ENCODE measurements around the gene LYAR.
"Not testable (repeated sequence)": the region's sequence is repeated elsewhere in the genome, so short reads cannot be mapped to it uniquely, and the experiment has no call there.

The LYAR gene

DNA sequence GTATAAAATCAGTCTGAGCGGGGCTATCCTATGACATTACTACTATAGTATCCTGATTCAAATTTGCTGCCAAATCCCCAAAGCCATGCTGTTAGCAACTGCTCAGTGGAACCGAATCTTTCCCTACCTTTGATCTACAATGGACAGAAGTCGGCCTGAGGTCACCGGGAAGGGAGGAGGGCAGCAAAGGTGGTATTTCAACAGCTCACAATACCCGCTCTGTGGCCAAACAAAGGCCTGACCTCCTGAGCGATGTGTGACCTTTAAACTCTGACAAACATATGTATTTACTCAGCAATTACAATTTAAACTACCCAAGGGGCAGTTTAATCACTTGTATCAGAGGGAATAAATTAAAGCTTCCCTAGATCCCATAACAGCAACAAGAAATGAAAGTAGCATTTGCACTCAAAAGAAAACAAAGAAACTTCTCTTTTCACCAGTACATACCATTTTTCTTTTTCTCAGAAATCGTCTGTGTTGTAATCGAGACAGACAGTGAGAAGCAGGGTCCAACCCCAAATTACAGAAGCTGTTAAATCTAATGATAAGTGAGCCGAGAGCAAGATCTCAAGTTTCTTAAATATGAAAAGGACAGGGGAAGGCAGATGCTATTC is 30.4 kb downstream of the LYAR start:
- DNase-seq (ENCODE audit: low spot score) = no peak

DNA sequence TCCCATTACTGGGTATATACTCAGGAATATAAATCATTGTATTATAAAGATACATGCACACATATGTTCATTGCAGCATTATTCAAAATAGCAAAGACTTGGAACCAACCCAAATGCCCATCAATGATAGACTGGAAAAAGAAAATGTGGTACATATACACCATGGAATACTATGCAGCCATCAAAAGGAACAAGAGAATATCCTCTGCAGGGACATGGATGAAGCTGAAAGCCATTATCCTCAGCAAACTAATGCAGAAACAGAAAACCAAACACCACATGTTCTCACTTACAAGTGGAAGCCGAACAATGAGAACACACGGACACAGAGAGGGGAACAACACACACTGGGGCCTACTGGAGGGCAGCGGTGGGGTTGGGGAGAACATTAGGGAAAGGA is 32.2 kb downstream of the LYAR start:
- DNase-seq (ENCODE audit: low spot score) = not testable (repeated sequence)

DNA sequence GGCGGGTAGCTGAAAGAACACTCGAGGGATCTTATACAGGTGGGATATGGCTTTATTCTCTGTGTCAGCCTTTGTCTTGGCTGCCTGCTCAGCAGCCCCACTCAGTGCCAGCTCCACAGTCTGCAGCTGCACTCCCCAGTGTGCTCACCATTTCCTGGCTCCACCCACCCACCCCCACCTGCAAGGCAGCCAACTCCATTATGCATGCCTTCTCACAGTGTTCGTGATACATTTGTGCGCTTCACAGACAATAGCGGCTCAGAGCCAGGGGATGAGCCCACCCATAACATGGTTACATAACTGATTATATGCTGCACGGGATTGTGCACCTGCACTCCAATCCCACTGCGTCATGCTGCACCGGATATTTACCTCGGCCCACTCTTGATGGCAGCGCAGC is 33.2 kb downstream of the LYAR start:
- DNase-seq (ENCODE audit: low spot score) = no peak

DNA sequence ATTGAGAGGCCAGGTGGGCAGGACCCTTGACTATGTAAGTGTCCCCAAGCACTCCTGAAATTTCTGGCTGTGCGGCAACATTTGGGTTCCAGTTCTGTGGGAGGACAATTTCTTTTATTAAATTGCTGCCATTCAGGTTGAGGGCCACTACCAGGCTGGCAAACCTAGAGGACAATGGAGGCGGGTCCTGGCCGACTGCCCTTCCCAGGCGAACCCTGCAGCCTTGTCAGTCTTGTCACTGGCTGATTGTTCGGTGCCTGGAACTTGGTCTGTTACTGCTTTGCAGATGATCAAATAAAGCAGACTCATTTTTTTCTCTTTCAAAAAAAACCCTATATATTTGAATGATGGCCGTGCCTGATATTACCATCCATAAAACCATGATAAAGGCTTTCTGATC is 35.3 kb downstream of the LYAR start:
- DNase-seq (ENCODE audit: low spot score) = no peak

DNA sequence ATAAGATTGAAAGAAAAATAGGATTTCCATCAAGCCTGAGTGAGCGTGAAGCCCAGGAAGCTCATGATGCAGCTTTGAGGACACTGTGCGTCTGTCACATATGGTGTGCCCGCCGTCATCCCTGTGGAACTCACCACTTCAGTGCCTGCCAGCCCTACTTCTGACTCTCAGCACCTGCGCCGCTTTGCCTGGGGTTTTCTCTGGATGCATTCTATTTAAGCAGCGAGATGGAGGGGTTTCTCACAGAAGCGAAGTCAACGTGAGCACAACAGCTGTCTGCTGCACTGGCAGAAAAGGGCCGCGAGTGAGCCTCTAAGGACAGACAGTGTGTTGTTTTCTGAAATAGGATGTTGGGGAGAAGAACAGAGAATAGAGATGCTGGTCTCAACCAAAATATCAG is 35.8 kb downstream of the LYAR start:
- DNase-seq (ENCODE audit: low spot score) = no peak

DNA sequence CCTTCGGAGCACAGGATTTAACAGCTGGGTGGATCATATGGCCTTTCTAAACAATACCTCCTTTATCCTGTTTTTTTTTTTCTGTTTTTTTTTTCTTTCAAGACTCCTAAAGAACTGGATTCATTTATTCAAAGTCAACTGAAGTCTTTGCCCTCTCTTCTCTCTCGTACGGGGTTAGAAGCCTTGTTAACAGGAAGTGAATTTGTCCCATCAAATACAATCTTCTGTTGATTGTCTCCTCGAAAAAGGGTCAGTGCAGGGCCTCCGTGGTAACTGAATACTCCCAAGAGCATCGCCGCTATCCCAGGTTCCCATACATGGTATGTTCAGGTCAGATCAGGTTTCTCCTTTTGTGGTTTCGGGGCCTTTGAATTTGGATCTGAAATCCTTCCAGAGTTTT is 40.1 kb downstream of the LYAR start:
- DNase-seq (ENCODE audit: low spot score) = no peak

DNA sequence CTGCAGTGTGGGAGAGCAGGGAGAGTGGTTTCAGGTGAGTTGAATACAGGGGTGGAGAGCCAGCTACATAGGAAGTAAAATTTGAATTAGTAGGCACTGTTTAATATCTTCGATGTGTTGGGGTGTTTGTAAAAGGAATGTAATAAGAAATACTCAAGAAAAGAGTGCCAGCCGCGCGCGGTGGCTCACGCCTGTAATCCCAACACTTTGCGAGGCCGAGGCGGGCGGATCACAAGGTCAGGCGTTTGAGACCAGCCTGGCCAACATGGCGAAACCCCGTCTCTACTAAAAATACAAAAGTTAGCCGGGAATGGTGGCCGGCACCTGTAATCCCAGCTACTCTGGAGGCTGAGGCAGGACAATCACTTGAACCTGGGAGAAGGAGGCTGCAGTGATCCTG is 40.6 kb downstream of the LYAR start:
- not testable (repeated sequence) for DNase-seq (ENCODE audit: low spot score)

DNA sequence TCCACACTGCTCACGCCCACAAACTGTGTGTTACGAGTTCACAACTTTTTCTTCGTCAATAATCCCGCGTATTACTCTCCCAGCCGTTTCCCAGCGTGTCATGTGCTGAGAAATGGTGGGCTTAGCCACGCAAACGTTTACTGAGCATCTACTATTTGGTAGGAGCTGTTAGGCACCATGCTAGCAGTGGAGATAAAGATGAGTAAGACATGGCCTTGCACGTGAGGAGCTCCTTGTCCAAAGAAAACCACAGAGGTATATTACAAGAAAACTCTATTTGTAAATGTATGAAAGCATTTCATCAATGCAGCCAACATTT is 41.1 kb downstream of the LYAR start:
- no peak for DNase-seq (ENCODE audit: low spot score)

DNA sequence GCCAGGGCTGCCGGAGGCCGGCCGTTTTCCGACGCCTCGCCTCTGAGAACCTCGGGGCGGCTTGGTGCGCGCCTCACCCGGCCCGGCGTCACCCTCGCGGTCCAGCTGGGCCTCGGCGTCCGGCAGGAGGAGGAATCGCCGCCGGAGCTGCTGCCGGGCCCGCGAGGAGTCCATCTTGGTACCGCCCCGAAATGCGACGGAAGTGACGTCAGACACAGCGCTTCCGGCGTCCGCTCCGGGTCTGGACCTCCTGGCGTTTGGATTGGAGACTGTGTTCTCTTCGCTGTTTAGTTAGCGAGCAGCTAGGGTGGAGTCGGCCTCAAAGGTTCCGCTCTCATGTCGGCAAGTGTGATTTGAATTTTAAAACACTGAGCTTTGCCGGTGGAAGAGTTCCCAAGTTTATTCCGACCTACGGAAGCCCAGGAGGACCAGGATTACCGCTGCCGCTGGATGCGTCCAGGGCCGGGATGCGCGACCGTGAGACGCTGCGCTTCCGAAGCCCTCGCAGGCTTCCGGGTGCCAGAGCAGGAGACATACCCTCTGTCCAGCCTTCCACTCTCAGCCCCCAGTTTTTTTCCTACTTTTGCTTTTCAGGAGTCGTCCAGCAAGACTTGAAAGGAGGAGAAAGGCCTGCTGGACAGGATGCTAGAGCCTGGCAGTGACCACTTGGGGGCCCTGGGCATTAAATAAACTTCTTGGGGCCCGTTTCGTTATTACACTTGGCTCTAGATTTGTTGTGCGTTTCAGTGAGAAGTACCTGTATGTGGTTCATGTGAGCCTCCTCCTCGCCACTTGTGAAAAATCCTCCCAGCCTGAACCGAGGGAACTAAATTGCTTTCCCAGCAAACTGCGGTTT is 41.7 kb downstream of the LYAR start, which contains the start of gene TMEM128:
Gene TMEM128, minus strand, starts transcription at position 195 of the 856 bp plus-strand sequence. Its CDS starts 21 bp downstream, at position 174.
- DNase-seq (ENCODE audit: low spot score) = peak; percentile 93

DNA sequence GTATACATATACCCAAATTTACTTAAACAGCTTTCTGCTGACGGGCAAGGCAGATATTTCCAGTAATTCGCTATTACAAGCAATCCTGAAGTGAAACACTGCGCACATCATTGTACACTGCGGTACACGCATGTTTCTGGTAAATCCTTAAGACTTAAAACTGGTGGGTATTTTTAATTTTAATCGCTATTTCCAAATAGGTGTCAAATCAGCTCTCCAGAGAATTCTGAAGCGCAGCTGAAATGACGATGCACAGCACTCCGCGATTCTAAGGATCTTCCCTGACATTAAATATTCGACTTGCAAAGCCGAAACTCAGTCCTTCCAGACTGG is 42.3 kb downstream of the LYAR start:
- DNase-seq (ENCODE audit: low spot score) = no peak

DNA sequence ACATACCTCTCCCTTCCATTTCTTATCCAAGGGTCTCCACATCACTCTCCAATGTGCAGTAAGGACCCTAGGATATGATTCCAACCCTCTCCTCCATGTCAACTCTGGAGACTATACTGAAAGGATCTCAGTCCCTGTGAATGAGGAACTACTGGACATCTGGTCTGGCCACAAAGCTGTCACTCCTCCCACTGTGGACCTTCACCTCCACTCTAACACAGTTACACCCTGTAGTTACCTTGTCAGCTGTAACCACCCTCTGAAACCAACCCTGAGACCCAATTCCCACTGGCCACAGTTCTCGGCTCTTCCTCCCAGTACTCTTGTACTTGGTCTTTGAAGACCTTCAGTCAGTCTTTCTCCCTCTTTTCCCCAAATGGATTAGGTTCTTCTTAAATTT is 44.8 kb downstream of the LYAR start:
- DNase-seq (ENCODE audit: low spot score) = no peak

DNA sequence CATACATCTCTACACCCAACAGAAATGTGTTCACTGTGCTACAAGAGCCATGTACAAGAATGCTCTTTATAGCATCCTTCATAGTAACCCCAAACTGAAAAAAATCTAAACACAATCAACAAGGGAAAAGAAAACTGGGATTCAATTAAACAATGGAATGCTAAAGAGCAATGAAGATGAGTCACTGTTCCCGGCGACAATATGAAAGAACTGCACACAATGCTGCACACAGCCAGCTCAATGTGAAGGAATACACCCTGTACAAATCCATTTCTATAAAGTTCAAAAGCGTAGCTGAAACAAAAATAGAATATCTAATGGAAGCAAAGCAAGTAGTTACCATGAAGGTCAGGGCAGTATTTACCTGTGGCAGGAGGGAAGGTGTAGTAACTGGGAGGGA is 50.4 kb downstream of the LYAR start:
- DNase-seq (ENCODE audit: low spot score) = not testable (repeated sequence)

DNA sequence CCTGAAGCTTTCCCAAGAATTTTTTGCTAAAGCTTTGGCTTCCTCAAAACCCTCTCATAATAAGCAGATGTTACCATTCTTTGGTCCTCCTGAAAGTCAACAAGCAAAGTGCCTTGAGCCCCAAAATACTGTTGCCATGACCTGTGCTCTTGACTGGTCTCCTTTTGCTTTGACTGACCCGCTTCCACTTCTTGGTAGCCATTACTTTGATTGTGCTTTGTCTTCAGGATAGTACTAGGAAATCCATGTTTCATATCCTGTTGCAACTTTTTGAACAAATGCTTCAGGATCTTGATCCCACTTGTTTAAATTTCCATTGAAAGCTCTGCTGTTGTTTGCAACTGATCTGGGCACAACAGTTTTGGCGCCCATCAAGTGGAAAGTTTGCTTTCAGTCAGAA is 56.3 kb downstream of the LYAR start:
- no peak for DNase-seq (ENCODE audit: low spot score)

DNA sequence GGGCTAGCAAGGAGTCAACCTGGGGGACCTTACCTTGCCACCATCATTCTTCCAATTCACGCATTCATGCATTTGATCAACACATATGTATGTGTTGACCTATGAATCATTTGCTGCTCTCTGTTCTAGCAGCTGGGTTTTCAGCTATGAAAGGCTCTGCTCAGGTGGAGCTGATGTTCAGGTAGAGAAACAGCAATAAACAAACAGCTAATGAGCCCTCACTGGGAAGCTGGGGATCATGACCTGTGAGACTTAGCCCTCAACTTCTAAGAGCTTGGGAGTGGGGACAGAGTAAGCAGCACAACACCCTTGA is 61.6 kb downstream of the LYAR start:
- DNase-seq (ENCODE audit: low spot score) = no peak

DNA sequence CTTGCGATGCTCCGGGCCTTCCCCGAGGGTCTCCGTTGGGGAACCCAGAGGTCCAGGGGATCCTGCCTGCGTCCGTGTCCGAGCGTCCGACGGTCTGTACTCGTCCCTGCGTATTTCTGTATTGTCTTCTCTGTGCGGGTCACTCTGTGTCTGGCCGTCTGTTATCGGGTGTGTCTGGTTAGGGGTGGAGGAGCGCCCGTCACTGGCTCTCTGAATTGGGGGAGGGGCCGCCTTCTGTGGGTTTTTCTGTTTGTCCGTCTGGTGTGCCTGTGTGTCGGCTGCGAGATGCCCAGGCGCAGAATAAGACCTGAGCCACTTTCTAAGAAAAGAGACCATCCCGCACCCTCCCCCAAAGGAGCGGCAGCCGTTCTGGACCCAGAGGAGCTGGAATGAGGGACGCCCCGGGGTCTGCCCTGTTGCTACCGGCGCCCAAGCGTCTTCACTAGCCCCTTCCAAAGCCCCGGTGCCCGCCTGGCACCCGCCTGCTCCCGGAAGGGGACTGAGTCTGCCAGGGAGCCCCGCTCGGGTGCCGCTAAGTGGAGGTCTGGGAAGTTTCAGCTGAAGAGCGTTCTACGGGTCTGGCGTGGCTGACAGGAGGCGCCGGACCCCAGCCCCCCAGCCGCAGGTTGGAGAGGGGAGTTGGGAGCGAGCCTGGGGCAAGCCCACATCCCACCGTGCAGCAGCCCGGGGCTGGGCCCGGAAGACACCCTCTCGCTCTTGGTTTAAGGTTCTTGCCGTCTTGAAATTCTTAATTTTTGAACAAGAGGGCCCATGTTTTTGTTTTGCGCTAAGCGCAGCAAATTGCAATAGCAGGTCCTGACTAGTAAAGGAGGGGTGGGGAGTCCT is 62.2 kb downstream of the LYAR start:
- DNase-seq (ENCODE audit: low spot score) = no peak

DNA sequence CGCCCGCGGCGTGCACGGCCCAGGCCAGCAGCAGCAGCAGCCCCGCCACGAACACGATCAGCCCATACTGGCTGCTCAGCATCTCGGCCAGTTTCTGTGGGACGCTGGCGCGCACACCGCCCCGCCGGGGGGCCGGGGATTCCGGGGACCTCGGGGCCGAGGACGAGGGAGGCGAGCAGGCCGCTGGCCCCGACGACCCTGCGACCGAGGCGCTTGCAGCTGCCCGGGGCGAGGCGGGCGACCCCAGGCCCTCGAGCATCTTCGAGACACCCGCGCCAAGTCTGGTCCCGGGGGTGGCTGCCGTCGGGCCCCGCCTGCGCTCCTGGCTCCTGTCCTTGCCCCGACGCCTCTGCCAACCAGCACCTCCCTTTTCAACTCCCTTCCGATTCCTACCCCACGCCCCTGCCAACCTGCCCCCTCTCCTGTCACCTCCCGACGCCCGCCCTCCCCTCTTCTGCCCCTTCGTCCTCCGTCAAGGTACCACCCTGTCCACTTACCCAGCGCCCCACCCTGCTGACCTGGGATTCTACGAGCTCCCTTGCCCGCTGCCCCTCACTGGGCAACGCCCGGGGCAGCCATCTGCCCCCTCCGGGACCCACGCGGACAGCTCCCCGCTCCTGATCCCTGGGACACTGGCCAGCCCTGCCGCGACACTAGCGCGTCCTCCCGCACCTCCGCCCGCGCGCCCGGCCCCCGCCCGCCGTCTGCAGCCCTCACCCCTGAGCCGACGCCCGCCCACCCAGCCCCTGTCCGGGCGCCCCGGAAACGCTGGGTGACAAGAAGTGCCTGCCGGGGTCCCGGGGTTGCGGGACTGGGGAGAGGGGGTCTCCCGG is 63.1 kb downstream of the LYAR start, which contains the start of gene OTOP1:
Gene OTOP1, minus strand, starts transcription at position 324 of the 833 bp plus-strand sequence. Its CDS starts 65 bp downstream, at position 259.
- no peak for DNase-seq (ENCODE audit: low spot score)

DNA sequence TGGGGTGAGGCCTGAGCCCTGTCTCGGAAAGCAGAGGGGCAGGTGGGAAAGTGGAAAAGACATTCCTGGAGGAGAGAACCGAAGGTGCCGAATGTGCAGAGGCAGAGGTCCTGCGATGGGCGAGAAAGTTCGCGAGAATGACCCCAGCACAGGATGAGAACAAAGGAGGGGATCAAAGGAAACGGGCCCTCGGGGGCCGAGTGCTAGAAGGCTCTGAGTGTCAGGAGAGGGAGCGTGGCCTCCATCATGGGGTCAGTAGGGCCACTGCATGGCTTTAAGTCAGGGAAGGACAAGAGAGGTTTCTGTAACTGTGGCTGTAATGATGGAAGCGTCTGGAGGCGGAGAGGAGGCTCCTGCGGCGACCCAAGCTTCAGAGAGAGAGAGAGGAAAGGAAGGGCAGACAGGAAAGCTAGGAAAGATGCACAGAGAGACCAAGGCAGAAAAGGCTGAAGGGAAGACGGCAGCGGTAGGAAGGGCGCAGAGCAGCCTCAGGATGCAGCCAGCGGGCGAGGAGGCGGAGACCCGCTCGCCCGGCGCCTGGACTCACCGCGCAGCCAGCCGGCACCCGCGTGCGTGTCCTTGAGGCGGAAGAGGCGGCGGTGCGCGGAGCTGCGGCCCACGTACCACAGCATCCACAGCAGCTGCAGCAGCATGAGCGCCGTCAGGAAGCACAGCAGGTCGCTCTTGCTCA is 63.9 kb downstream of the LYAR start:
- no peak for DNase-seq (ENCODE audit: low spot score)
